Measurements from ENCODE around the gene SPSB1.

Gene SPSB1

GRCh38 chr1:9292361-9293240 lies at the start of gene SPSB1:
TSS of gene SPSB1 (plus strand) at chr1:9292894. CDS start at chr1:9355892, 62,998 bp downstream.
- DNase-seq: no peak

- DNase-seq: no peak
Measured at GRCh38 chr1:9243066-9243739, 49.5 kb upstream of the SPSB1 start.

- no peak for DNase-seq
Measured at GRCh38 chr1:9244501-9245229, 48.0 kb upstream of the SPSB1 start.

GRCh38 chr1:9245230-9245619 lies 47.5 kb upstream of the SPSB1 start:
- DNase-seq: no peak

- DNase-seq: no peak
Measured at GRCh38 chr1:9245661-9246060, 47.0 kb upstream of the SPSB1 start.

GRCh38 chr1:9246215-9246614 lies 46.5 kb upstream of the SPSB1 start:
- DNase-seq: no peak

GRCh38 chr1:9246841-9247785 lies 45.6 kb upstream of the SPSB1 start:
- no peak for DNase-seq

- DNase-seq: no peak
Measured at GRCh38 chr1:9247894-9248293, 44.8 kb upstream of the SPSB1 start.

GRCh38 chr1:9248341-9249262 lies 44.1 kb upstream of the SPSB1 start:
- no peak for DNase-seq

- DNase-seq: no peak
Measured at GRCh38 chr1:9249263-9249533, 43.5 kb upstream of the SPSB1 start.

- DNase-seq: no peak
Measured at GRCh38 chr1:9249534-9250410, 42.9 kb upstream of the SPSB1 start.

- no peak for DNase-seq
Measured at GRCh38 chr1:9250411-9251381, 42.0 kb upstream of the SPSB1 start.

- no peak for DNase-seq
Measured at GRCh38 chr1:9251501-9251900, 41.2 kb upstream of the SPSB1 start.

GRCh38 chr1:9253004-9253403 lies 39.7 kb upstream of the SPSB1 start:
- no peak for DNase-seq

- no peak for DNase-seq
Measured at GRCh38 chr1:9253453-9254105, 39.1 kb upstream of the SPSB1 start.

- no peak for DNase-seq
Measured at GRCh38 chr1:9256332-9256731, 36.4 kb upstream of the SPSB1 start.

GRCh38 chr1:9257851-9258250 lies 34.8 kb upstream of the SPSB1 start:
- no peak for DNase-seq

- no peak for DNase-seq
Measured at GRCh38 chr1:9258629-9259028, 34.1 kb upstream of the SPSB1 start.
